CD4-positive, alpha-beta T cell (primary cell): ENCODE measurements around the gene TBC1D3K. TPM values are rescaled to one million over a fixed set of nuclear protein-coding genes. Genes with fewer than 3 reads are reported as not detected.

ENCODE experiments used
- total RNA-seq, 174 experiments: library from RNA in 2 of 174; stranded (reverse) in 2 of 174; gene quantifications; one replicate each; pipeline ENCODE4 v1.2.3 and lab custom pipeline; 2021 to 2026

TBC1D3K gene
- total RNA-seq, 2 experiments from 2014 or later, result not detected

Other genes starting within 250 kb of the TBC1D3K start
- not detected for gene HNF1B, start 179.4 kb upstream of the TBC1D3K start, total RNA-seq
- 1 to 10 TPM in 1 of 2 experiments, under 1 TPM in 1; 0.42 to 1.1 TPM for gene TBC1D3L, start 64.6 kb downstream of the TBC1D3K start, total RNA-seq
- 1 to 10 TPM; 7.5 to 8.0 TPM for gene TBC1D3D, start 79.6 kb downstream of the TBC1D3K start, total RNA-seq
- gene TBC1D3C, start 144.2 kb downstream of the TBC1D3K start, total RNA-seq, result not detected
- not detected for gene TBC1D3E, start 203.5 kb downstream of the TBC1D3K start, total RNA-seq